ENCODE results near the gene TUBB3.

DNA sequence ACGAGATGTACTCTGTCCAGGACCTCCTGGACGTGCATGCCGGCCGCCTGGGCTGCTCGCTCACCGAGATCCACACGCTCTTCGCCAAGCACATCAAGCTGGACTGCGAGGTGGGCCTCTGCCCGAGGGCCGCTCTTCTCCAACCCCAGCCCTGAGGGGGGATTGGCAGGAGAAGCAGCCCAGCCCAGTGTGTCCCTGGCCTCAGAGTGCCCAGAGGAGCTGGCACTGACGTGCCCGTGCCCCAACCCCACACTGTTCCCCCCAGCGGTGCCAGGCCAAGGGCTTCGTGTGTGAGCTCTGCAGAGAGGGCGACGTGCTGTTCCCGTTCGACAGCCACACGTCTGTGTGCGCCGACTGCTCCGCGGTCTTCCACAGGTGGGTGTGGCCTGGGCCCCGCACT, 41.1 kb downstream of the TUBB3 start:
- TF ChIP-seq CTCF (IDR thresholded peaks at IDR 0.05): no peak
- no peak for TF ChIP-seq POLR2A (IDR thresholded peaks at IDR 0.05)
